KG1 (cell line): ENCODE measurements around the gene DIPK2B.

ENCODE experiments used
- DNase-seq: peaks from one replicate; lab custom pipeline; 2025; lab: John Stamatoyannopoulos, UW

DIPK2B gene, protein sequence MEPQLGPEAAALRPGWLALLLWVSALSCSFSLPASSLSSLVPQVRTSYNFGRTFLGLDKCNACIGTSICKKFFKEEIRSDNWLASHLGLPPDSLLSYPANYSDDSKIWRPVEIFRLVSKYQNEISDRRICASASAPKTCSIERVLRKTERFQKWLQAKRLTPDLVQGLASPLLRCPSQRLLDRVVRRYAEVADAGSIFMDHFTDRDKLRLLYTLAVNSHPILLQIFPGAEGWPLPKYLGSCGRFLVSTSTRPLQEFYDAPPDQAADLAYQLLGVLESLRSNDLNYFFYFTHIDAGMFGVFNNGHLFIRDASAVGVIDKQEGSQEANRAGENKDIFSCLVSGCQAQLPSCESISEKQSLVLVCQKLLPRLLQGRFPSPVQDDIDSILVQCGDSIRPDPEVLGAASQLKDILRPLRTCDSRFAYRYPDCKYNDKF

DNA sequence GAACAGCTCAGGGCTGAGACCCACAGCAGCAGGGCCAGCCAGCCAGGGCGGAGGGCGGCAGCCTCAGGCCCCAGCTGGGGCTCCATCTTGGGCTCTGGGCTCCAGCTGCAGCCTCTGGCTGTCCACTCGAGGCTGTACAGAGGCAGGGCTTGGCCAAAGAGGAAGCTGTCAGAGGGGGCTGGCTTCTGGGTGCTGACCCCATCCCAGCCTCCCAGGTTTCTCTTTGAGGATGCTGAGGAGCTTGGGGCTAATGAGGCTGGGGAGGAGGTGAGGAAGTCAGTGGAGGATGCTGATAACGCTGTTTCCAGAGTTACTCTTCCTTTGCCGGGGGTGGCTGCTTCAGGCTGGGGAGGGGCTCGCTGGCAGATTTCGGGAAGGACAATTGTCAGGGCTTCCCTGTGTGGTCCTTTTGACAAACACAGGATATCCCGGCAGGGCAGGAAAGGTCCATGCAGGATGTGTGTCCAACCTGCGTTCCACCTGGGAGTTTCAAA is at the start of gene DIPK2B:
Gene DIPK2B (minus strand): TSS at position 136 of the 494 bp plus-strand sequence. CDS start 50 bp downstream, at position 86.
- DNase-seq: no peak

DNA sequence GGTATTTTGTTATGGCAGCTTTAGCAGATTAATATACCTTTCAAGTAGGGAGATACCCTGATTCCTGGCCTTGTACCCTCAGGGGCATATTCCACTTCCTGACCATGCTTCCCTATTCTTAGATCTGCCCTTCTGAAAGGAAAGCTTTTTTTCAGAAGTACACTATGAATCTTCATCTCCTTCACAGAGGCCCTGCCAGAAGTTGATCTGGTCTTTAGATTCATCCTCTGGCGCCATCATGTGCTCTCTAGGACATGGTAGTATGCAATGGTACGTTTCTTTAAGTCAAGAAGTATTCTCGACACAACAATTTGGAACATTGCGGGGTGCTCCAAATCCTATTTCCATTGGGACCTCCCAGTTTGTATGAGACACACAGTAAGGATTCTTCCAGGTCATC is 39.6 kb upstream of the DIPK2B start:
- DNase-seq: no peak

DNA sequence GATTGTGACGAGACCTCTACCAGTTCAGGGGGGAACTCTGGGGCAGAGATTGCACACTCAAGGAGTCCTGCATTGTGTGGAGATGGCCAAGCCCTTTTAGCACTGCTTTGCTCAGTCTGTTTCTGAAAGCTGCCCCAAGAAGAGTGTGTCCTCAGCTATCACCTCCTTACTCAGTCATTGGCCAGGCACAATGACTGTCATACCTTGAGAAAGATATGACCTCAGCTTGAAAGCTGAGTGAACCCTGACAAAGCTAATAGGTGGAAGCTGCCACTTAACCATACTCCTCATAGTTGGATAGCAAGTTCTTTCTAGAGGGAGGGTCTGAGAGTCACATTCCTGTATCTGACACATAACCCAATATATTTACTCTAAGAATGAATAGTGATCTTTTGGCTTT is 37.8 kb upstream of the DIPK2B start:
- DNase-seq: no peak

DNA sequence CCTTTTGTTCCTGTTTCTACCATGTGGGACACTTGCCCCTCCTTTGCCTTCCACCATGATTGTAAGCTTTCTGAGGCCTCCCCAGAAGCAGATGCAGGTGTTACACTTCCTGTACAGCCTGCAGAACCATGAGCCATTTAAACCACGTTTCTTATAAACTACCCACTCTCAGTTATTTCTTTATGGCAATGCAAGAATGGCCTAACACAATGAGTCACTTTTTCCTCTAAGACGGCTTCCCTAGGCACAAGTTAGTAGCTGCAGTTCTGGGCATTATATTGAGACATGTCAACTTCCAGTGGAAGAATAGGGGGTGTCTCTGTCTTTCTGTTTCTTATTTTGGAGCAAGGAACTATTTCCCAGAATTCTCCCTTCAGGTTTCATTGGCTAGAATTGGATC is 32.9 kb upstream of the DIPK2B start:
- no peak for DNase-seq

DNA sequence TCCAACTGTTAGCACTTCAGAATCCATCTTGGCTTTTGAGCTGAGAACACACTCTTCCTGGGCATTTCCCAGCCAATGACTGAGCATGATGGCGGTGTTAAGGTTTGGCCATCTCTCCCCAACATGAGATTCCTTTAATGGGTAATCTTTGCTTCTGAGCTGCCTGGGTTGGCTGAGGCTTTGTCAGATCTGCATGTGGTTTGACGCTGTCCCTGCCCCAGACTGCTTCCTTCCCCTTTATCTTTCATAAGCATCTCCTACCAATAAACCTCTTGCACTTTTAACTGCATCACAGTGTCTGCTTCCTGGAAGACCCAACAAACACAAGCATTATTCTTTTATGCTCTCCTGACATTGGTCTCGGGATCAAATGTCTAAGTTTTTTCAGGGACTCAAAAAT is 31.5 kb upstream of the DIPK2B start:
- DNase-seq: no peak

DNA sequence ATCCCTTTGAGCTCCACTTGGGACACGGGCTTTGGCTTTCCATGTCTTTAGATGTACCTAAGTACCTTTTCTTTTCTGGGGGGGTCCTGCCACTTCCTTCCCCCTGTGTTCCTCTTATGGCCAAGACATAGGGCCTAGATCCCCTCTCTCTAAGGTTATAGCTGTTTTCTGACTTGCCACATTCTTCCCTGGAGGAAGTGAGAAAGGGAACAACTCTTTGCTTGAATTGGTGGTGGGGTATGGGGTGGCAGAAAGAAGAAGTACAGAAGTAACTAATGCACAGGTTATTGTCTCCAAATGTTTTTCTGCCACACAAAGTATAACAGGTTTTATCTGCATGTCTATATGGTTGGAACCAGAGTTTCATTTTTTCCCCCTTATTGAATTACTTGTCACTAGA is 29.7 kb upstream of the DIPK2B start:
- DNase-seq: no peak

DNA sequence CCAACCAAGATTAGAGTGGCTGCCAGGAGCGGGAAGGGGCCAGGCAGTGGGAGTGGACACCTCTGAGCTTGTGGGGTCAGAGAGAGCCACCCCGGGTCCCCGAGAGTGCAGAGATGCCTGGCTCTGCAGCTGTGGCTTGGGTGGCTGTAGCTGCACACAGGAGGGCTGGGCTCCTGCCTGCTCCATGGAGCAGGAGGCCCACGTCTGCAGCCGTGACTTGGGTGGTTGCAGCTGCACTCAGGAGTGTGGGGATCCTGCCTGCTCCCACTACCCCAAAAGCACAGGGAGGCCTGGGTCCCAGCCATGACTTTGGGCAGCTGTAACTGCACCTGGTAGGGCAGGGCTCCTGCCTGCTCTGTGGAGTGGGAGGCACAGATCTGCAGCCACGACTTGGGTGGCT is 28.7 kb upstream of the DIPK2B start:
- DNase-seq: no peak

DNA sequence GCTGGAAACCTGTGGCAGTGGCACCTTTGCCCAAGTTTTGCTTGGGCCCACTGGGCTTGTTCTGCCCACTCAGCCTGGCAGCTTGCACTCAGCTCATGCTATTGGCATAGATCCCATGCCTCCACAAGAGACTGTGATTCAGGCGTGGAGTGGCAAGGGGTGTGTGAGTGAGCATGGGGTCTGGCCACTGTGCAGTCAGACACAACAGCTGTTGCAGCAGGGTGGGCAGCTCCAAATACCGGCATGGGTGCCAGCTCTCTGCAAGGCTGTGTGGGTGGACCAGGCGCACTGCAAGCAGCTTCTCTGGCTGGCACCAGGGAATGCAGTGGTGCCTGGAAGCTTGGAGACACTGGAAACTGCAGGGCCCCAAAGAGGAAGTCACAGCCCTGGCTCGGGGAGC is 27.4 kb upstream of the DIPK2B start:
- no peak for DNase-seq

DNA sequence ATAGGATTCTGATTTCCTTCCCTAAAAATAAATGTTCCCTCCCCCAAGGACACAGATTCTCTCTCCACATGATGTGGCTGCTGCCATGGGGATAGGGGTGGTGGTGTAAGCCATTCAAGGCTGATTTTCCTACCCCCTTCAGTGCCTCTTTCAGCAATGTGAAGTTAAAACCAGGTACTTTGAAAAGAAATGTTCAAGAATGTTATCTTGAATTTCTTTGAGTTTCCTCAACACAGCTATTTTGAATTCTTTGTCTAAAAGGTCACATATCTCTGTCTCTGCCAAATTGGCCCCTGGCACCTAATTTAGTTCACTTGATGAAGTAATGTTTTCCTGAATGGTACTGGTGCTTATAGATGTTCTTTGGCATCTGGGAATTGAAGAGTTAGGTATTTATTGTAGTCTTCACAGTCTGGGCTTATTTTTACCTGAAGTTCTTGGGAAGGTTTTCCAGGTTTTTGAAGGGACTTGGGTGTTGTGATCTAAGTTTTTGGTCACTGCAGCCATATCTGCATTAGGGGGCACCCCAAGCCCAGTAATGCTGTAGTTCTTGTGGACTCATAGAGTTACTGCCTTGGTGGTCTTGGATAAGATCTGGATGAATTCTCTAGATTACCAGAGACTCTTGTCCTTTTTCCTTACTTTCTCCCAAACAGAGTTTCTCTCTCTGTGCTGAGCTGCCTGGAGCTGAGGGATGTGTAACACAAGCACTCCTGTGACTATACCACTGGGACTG is 7.6 kb upstream of the DIPK2B start:
- no peak for DNase-seq

DNA sequence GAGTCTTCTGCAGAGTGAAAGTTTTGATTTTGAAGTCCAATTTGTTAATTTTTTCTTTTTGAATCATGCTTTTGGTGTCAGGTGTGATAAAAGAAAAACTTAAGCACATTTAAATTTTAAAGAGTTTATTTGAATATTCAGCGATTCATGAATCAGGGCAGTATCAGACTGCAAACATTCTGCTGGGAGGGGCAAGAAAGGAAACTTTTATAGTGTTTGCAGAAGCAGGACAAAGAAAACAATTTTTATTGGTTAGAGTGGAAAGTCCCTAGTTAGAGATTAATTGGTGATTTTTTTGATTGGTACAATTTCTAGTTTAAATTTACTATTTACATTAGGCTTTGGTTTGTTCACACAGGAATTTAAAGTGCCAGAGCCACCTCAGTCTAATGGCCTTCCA is 1.5 kb upstream of the DIPK2B start:
- DNase-seq: no peak

DNA sequence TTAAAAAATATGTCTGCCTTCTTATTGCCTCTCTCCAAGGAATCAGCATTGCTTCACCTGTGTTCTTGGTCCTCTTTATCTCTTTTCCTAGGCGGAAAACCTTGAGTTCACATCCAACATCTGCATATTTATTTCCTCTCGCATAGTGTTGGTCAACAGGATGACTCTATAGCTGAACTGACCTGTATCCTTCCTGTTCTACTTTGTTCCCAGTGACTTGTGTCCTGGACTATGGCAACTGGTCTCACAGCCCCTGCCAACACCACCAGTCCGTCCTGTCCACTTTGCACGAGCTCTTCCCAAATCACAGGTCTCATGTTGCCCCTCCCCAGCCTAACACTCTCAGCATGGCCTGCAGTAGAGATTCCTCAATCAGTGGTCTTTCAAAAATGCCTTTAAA is 2.0 kb downstream of the DIPK2B start:
- DNase-seq: no peak

DNA sequence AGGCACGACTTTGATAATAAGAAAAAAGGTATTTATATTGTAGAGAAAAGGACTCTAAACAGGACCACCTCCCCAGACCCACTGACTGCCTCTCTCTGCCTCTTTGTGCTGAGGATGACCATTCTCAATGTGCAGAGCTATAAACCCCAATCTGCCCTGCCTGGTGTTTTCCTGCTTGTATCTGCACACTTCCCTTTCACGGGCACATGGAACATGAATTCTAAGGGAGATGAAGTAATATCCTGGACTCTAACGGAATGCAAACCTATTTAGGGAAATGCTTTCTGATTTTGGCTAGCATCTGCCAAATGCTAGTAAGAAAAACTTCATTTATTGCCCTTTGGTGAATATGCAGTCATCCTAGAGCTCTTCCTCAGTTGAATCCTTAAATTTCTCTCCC is 2.4 kb downstream of the DIPK2B start:
- DNase-seq: no peak

DNA sequence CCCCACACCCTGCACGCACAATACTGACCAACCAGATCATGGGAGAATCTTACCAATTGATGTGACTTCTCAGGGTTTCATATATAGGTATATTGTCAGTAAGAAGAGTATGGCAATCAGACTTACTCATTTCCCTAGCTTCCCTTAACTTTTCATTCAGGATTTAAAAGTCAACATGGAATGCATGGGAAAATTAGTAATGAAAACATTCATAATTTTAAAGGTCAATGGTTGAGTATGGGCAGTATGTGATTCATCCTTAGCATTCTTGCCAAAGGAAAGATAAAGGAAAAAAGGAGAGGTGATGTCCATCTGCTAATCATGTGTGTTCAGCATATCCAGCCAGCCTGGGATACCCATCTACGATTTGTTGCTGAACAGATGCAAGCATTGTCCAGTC is 4.0 kb downstream of the DIPK2B start:
- DNase-seq: no peak

DNA sequence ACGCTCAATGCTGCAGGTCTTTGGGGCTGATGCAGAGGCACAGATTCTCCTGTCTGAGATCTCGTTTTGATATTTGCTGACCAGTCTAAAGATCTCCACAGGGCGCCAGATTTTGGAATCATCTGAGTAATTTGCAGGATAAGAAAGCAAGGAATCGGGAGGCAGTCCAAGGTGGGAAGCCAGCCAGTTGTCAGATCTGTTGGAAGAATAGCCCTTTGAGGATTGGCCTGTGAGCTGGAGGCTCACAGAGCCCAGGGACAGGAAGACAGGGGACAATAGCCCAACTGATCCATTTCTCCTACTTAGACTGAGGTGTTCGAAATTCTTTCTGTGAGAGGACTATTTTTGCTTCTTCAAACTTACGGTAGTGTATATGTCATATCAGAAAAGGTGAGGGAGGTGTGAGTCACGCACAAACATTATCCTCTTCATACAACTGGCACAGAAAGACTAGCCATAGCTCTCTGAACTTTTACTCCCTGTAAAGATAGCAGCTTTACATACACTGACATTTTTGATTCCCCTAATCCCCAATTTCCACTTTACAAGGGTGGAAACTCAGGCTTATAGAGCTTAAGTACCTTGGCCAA is 8.8 kb downstream of the DIPK2B start:
- no peak for DNase-seq

DNA sequence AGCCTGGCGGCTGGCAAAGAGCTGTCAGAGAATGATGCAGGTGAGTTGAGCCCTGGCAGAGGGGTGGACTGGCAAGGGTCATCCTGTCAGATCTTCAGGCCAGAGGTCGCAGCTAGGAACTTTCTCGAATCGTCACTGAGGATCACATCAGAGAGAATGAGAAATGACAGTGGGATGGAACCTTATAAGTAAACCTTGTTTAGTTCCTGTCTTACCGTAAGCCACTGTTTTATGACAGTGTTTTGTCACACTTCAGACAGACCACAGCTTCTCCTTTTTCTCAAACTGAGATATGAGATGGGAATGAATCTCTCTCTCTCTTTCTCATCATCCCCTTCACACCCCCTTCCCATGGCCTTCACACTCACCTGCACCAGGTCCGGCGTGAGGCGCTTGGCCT is 9.3 kb downstream of the DIPK2B start:
- no peak for DNase-seq

DNA sequence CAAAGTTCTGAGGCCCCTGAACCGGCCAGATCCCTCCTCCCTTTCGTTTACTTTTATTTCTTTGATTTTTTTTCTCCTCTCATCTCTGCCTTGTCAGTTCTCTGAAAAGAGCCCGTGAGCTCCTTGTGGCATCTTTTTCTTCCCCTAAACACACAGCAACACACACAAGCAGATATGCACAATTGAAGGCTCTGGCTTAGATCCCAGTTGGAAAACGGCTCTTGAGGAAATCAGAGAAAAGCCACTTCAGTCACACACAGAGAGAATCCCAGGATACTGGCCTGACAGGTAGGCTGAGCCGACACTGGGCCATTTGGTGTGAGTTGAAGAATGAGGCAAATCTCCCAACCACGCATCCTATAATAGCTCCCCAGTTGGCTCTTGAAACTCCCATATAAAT is 12.9 kb downstream of the DIPK2B start:
- no peak for DNase-seq

DNA sequence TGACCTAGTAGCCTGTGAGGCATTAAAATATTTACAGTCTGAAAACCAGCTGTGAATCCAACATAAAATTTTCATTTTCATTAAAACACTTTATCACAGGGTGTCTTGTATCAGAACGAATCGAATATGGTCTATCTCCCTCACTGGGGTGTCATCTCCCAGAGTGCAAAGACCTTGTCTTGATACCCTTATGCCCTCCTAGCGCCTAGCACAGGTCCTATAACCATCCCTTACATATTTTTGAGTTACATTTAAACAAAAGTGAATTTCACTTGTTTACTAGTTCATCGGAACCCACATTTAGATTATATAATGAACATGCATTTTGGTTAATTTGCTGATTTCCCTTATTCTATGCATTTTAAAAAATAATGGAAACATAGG is 14.0 kb downstream of the DIPK2B start:
- no peak for DNase-seq

DNA sequence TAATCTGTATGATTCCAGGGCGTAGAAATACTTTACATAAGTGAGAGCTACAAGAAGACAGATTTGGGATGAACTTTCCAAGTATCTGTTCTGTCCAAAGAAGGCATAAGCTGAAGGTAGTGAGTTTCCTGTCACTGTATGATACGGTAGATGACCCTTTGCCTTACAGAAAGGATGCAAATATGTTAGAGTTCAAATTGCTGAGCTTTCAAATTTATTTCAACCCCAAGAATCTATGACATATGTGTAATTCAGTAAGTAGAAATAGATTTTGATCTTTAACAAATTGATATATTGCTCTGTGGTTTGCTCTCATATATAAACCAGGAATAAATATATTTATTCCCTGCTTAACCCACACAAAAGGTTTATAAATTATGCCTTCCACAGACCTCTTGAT is 16.5 kb downstream of the DIPK2B start:
- DNase-seq: no peak

DNA sequence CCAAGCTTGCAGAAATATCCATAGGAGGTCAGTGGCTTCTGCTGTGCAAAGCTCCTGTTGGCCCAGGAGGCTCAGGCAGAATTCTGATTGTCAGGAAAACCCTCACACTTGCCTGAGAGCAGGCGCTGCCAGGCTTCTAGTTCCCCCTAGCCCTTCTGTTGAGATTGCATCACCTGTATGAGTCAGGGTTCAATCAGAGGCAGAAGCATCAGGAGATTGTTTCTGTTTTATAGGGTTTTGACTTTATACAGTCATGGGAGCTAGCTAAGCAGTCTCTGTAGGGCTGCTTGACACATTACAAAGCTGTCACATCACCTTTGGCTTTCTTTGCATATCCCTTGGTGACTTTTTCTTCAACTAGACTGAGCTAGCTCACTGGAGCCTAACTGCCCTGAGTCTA is 27.8 kb downstream of the DIPK2B start:
- DNase-seq: no peak

DNA sequence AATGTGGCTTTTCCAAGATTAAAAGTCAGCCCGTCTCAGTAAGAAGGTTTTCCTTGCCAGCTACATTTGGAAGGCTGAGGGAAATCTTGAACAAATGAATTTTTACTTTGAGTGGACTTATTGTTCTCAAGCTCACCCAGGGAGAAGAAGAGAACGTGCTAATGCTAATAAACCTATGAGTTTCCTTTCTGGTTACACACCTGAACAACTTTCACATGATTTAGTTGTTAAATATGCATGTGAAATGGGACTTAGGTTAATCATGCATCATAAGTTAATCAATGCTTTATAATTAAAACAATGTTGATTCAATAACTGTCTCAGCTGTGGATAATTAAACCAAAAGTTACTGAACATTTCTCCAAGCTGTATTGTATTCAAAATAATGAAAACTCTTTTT is 33.9 kb downstream of the DIPK2B start:
- DNase-seq: no peak

DNA sequence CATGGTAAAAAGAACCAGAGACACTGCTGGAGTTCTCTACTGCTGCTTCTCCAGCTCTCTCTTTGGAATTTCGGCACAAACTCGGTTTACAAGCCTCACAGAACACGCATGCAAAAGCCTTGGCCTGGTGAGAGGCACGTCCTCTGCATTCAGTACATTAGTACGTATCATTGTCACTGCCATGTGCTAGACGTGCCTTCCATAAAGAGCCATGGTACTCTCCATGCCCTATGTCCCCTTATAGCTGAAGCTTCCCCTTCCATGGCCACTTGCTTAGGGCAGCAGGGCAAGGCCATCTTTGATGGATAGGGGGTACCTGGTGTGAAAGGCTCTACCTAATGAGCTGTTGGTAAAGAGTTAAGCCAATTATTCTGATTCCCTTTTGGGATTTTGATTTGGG is 35.0 kb downstream of the DIPK2B start:
- DNase-seq: no peak

DNA sequence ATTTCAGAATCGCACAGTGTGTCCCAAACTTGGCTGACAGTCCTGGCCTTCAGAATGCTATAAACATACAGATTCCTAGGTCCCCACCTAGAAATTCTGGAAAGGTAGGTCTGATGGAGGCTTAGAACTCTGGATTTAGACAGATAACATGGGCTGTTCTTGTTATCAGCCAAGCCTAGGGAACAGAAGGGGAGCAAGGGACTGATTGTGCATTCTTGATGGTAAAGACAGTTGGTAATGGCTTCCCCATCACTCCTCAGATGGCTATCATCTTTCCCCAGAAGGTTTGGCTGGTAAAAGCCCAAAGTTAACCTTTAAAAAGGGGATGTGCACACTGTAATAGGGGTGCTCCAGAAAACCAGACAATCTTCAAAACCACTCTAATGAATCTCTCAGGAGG is 35.7 kb downstream of the DIPK2B start:
- no peak for DNase-seq

DNA sequence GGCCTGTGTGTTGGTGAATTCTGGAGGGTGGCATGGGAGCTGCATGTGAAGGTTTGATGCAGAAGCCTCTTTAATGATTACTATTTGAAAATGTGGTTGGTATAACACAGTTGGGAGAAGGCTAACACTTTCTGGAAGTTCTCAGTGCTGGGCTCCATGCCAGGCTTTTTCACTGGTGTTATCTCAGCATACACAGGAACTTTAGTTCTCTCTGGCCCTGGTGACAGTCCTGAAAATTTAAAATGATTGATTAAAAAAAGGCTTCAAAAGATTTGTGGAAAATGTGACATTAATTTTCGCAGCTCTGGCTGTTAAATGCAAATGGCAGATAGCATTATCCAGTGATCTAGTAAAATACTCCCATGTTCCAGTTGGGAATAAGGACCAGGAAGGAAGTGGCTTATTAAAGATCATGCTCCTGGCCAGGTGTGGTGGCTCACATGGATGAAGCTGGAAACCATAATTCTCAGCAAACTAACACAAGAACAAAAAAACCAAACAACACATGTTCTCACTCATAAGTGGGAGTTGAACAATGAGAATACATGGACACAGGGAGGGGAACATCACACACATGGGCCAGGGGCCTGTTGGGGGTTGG is 36.6 kb downstream of the DIPK2B start:
- no peak for DNase-seq
